Trophoblast cell (in vitro differentiated cells and primary cell): ENCODE data around the gene FAM186B.

ENCODE experiments used
- DNase-seq, 2 donors: peaks; one replicate each; pipeline ENCODE4 v3.0.0-alpha.2; 2016
- H2AFZ ChIP-seq: 2 replicates; pipeline ENCODE4 v1.6.1; 2013; ENCODE audit warnings: low read length, moderate library complexity, mild to moderate bottlenecking; ENCODE audit not compliant: insufficient read depth, poor library complexity
- H2AK5ac ChIP-seq: 2 replicates; pipeline ENCODE4 v1.6.1; 2013; ENCODE audit warnings: mild to moderate bottlenecking, low read length
- H2BK120ac ChIP-seq: 2 replicates; pipeline ENCODE4 v1.6.1; 2013; ENCODE audit warnings: low read length, mild to moderate bottlenecking, moderate library complexity; ENCODE audit not compliant: insufficient read depth, poor library complexity
- H2BK12ac ChIP-seq: 2 replicates; pipeline ENCODE4 v1.6.1; 2013; ENCODE audit warnings: mild to moderate bottlenecking, low read length, moderate library complexity
- H2BK5ac ChIP-seq: 2 replicates; pipeline ENCODE4 v1.6.1; 2013; ENCODE audit warnings: low read length, low read depth, moderate library complexity, mild to moderate bottlenecking; ENCODE audit not compliant: poor library complexity
- H3K14ac ChIP-seq: 2 replicates; pipeline ENCODE4 v1.6.1; 2013; ENCODE audit warnings: mild to moderate bottlenecking, low read length
- H3K18ac ChIP-seq: 2 replicates; pipeline ENCODE4 v1.6.1; 2013; ENCODE audit warnings: mild to moderate bottlenecking, low read length
- H3K23ac ChIP-seq: 2 replicates; pipeline ENCODE4 v1.6.1; 2013; ENCODE audit warnings: low read length
- H3K27ac ChIP-seq: 2 replicates; pipeline ENCODE4 v1.5.1; 2013; ENCODE audit warnings: low read depth, mild to moderate bottlenecking, inconsistent platforms, low read length, moderate library complexity
- H3K27me3 ChIP-seq: 2 replicates; pipeline ENCODE4 v1.6.1; 2013; ENCODE audit warnings: inconsistent platforms, mild to moderate bottlenecking, low read length, moderate library complexity; ENCODE audit not compliant: insufficient read depth
- H3K36me3 ChIP-seq, 2 experiments: 1 replicate in 1 of 2; 2 replicates in 1 of 2; pipeline ENCODE4 v1.6.1; 2013; ENCODE audit warnings: low read length in 2 of 2, mild to moderate bottlenecking in 2 of 2, moderate library complexity in 1 of 2; ENCODE audit not compliant: insufficient read depth in 2 of 2, control insufficient read depth in 1 of 2
- H3K4ac ChIP-seq: 2 replicates; pipeline ENCODE4 v1.6.1; 2013; ENCODE audit warnings: low read depth, mild to moderate bottlenecking, low read length, moderate library complexity
- H3K4me1 ChIP-seq, 2 experiments: 1 replicate in 1 of 2; 2 replicates in 1 of 2; pipeline ENCODE4 v1.6.1; 2013; ENCODE audit warnings: low read length in 2 of 2, mild to moderate bottlenecking in 2 of 2, moderate library complexity in 1 of 2; ENCODE audit not compliant: insufficient read depth in 2 of 2, control insufficient read depth in 1 of 2
- H3K4me2 ChIP-seq: 2 replicates; pipeline ENCODE4 v1.6.1; 2013; ENCODE audit warnings: inconsistent platforms, mild to moderate bottlenecking, low read length, moderate library complexity
- H3K4me3 ChIP-seq: 2 replicates; pipeline ENCODE4 v1.5.1; 2013; ENCODE audit warnings: mild to moderate bottlenecking, low read depth, low read length, inconsistent platforms
- H3K79me1 ChIP-seq: one replicate; pipeline ENCODE4 v1.6.1; 2013; ENCODE audit warnings: low read length
- H3K79me2 ChIP-seq: 2 replicates; pipeline ENCODE4 v1.6.1; 2013; ENCODE audit warnings: low read length, mild to moderate bottlenecking; ENCODE audit not compliant: control insufficient read depth, insufficient read depth, poor library complexity
- H3K9ac ChIP-seq: 2 replicates; pipeline ENCODE4 v1.6.1; 2013; ENCODE audit warnings: mild to moderate bottlenecking, low read length
- H3K9me3 ChIP-seq: 2 replicates; pipeline ENCODE4 v1.6.1; 2013; ENCODE audit warnings: low read depth, mild to moderate bottlenecking, control low read depth, inconsistent platforms, low read length; ENCODE audit not compliant: insufficient read depth
- H4K12ac ChIP-seq: 2 replicates; pipeline ENCODE4 v1.6.1; 2013; ENCODE audit warnings: low read depth, mild to moderate bottlenecking, low read length, moderate library complexity
- H4K8ac ChIP-seq: 2 replicates; pipeline ENCODE4 v1.6.1; 2013; ENCODE audit warnings: low read depth, mild to moderate bottlenecking, low read length, moderate library complexity
- H4K91ac ChIP-seq: one replicate; pipeline ENCODE4 v1.6.1; 2013; ENCODE audit warnings: low read depth, mild to moderate bottlenecking, low read length, moderate library complexity
- WGBS: extraction: QIAGEN DNeasy Blood & Tissue Kit; methylation state at CpG from one replicate; pipeline ENCODE4 v1.1.7; 2013; ENCODE audit warnings: missing lambda C conversion rate; ENCODE audit not compliant: insufficient read length, insufficient coverage; ENCODE audit errors: extremely low coverage; 5-methylcytosine and 5-hydroxymethylcytosine counted together

The FAM186B gene

DNA sequence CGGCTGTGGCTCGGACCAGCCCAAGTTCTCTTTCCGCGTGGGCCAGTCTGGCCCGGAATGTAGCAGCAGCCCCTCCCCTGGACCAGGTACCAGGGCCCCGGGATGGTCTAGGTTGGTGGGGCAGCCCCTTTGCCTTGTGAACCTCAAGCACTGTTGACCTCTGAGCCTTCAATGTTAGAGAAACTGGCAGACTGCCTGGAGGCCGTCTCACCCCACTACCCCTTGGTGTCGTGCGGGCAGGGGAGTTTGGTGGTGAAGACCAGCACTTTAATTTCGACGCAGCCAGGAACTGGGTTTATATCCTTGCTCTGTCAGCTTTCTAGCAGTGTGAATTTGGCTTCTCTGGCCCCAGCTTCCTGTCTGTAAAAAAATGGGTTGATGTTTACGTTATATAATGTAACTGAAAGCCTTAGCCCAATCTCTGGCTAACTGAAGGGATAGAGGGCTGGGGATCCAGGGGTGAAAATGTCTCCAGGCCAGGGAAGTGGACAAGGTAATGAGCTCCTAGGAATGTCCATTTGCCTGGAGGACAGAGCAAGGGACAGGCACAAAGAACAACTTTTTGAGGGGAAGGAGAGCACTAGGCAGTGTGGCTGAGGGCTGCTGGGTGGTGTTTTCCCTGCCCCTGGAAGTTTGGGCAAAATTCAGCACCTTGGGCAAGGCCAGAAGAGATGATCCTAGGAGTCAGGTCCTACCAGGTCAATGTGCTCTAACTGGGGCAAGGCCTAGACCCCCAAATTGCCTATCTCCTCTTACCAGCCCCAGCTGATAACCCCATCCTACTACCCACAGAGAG is 48.9 kb downstream of the FAM186B start:
- no peak overlapping the region for H4K12ac ChIP-seq
- H2BK120ac ChIP-seq: no peak overlapping the region
- H3K79me2 ChIP-seq: no peaks in the 10 kb centered on the region
- no peak overlapping the region for H4K91ac ChIP-seq
- H3K14ac ChIP-seq: no peak overlapping the region
- no peak overlapping the region for H3K23ac ChIP-seq
- no peak overlapping the region for H2AFZ ChIP-seq
- H2AK5ac ChIP-seq: no peak overlapping the region
- no peaks in the 10 kb centered on the region for H3K79me1 ChIP-seq
- no peak overlapping the region for H4K8ac ChIP-seq
- no peak overlapping the region for H3K18ac ChIP-seq
- no peak overlapping the region for H3K4me3 ChIP-seq
- no peak overlapping the region for H3K4ac ChIP-seq
- H3K27ac ChIP-seq: no peak overlapping the region
- no peak overlapping the region for H3K4me2 ChIP-seq
- H3K36me3 ChIP-seq: peaks cover 45 to 49% of the 10 kb centered on the region in 2 experiments
- H3K9ac ChIP-seq: no peak overlapping the region
- no peak overlapping the region for H2BK5ac ChIP-seq
- H3K9me3 ChIP-seq: peaks cover 2% of the 10 kb centered on the region
- no CpG with 5 or more reads among the region's 12 CpGs for WGBS
- no peak for DNase-seq
- H3K27me3 ChIP-seq: no peaks in the 10 kb centered on the region
- no peak overlapping the region for H2BK12ac ChIP-seq
- no peaks in the 10 kb centered on the region for H3K4me1 ChIP-seq

DNA sequence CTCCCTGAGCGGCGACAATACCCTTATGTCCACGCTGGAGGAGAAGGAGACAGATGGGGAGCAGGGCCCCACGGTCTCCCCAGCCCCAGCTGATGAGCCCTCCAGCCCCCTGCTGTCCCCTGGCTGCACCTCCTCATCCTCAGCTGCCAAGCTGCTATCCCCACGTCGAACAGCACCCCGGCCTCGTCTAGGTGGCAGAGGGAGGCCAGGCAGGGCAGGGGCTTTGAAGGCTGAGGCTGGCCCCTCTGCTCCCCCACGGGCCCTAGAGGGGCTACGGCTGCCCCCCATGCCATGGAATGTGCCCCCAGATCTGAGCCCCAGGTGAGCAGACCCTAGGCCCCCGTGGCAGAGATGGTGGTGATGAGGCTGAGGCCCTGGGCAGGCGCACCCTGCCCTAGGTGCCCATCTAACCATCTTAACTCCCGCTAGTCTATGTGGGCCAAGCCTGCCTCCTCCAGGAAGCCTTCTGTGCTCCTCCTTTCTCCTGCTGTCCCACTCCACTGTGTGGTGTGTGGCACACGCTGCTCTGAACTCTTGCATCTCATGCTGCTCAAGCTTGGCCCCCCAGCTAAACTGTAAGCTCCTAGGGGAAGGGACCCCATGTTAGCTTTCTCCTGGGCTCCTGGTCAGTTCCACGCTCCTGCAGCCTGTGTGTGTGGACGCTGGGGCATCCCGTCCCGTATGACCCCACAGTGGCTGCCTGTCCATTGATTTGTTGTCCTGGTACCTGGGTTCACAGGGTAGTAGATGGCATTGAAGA is 49.6 kb downstream of the FAM186B start:
- Histone ChIP-seq H3K4me1 (no peaks in the 10 kb centered on the region), H4K8ac (no peak overlapping the region), H2BK120ac (no peak overlapping the region), H2BK5ac (no peak overlapping the region), H3K14ac (no peak overlapping the region), H3K9me3 (peaks cover 2% of the 10 kb centered on the region), H3K36me3 (peaks cover 41 to 46% of the 10 kb centered on the region in 2 experiments), H3K23ac (no peak overlapping the region), H3K79me1 (no peaks in the 10 kb centered on the region), H3K18ac (no peak overlapping the region), H3K27me3 (no peaks in the 10 kb centered on the region), H2AK5ac (no peak overlapping the region), H4K12ac (no peak overlapping the region), H3K4me3 (no peak overlapping the region), H3K4ac (no peak overlapping the region), H4K91ac (no peak overlapping the region), H3K9ac (no peak overlapping the region), H2BK12ac (no peak overlapping the region), H3K27ac (no peak overlapping the region), H2AFZ (no peak overlapping the region), H3K4me2 (no peak overlapping the region), H3K79me2 (no peaks in the 10 kb centered on the region)
- no peak for DNase-seq
- no CpG with 5 or more reads among the region's 18 CpGs for WGBS

DNA sequence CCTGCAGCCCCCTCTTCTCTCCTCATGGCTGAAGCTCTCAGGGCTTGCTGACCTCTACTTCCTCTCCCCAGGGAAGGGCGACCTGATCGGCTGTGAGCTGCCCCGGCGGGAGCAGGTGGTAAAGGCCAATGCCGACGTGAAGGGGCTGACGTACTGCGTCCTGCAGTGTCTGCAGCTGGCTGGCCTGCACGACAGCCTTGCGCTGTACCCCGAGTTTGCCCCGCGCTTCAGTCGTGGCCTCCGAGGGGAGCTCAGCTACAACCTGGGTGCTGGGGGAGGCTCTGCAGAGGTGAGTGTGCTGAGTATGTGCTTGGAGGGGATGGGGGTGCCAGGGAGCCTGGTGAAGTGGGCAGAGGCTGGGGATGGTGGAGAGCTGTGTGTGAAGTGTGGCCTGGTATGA is 51.2 kb downstream of the FAM186B start:
- Histone ChIP-seq H3K9me3 (peaks cover 4% of the 10 kb centered on the region), H3K23ac (no peak overlapping the region), H3K18ac (no peak overlapping the region), H3K27ac (no peak overlapping the region), H3K4me3 (no peak overlapping the region), H2BK120ac (no peak overlapping the region), H2BK5ac (no peak overlapping the region), H4K12ac (no peak overlapping the region), H4K8ac (no peak overlapping the region), H3K9ac (no peak overlapping the region), H3K14ac (no peak overlapping the region), H3K36me3 (peaks cover 27 to 31% of the 10 kb centered on the region in 2 experiments), H4K91ac (no peak overlapping the region), H3K79me1 (no peaks in the 10 kb centered on the region), H3K27me3 (peaks cover 4% of the 10 kb centered on the region), H2AFZ (no peak overlapping the region), H2AK5ac (no peak overlapping the region), H2BK12ac (no peak overlapping the region), H3K4me1 (peaks cover 0 to 2% of the 10 kb centered on the region in 2 experiments), H3K79me2 (no peaks in the 10 kb centered on the region), H3K4ac (no peak overlapping the region), H3K4me2 (no peak overlapping the region)
- DNase-seq: no peak
- no CpG with 5 or more reads among the region's 15 CpGs for WGBS

DNA sequence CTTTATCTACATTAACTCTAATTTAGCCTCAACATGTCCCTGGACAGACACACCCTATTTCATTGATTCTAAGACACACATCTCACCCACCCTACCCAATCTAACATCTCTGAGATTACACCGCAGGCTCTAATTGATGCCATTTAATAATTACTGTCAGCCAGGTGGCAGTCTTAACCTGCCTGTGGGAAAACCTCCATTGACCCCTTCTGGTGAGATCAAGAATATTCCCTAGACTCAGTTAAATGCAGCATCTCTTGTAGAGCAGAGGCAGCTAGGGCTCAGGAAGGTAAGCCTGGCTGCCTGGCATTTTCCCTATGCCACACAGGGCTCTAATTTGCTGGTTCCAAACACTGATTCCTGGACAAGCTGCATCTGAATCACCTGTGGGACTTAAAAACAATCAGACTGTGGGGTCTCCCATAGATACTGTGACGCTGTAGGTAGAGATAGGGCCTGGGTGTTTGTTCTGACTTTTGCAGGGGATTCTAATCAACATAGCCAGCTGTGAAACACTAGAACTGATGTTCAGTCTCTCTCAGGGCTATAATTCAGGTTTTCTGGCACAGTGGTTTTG is 51.8 kb downstream of the FAM186B start:
- H3K14ac ChIP-seq: no peak overlapping the region
- H3K79me1 ChIP-seq: no peaks in the 10 kb centered on the region
- no peak overlapping the region for H3K4me3 ChIP-seq
- no peak overlapping the region for H3K4me2 ChIP-seq
- H4K91ac ChIP-seq: no peak overlapping the region
- H3K27ac ChIP-seq: no peak overlapping the region
- H2BK12ac ChIP-seq: no peak overlapping the region
- H3K18ac ChIP-seq: no peak overlapping the region
- no peak overlapping the region for H2AFZ ChIP-seq
- H3K79me2 ChIP-seq: no peaks in the 10 kb centered on the region
- no peak overlapping the region for H3K23ac ChIP-seq
- WGBS: no CpG with 5 or more reads among the region's 2 CpGs
- H3K4me1 ChIP-seq: peaks cover 3 to 8% of the 10 kb centered on the region in 2 experiments
- H3K9me3 ChIP-seq: peaks cover 4% of the 10 kb centered on the region
- no peak overlapping the region for H2BK5ac ChIP-seq
- peaks cover 10% of the 10 kb centered on the region for H3K27me3 ChIP-seq
- H3K4ac ChIP-seq: no peak overlapping the region
- H3K9ac ChIP-seq: no peak overlapping the region
- DNase-seq: peak in 1 of 2 donors; percentile 28
- H4K8ac ChIP-seq: no peak overlapping the region
- H4K12ac ChIP-seq: no peak overlapping the region
- H2BK120ac ChIP-seq: no peak overlapping the region
- H3K36me3 ChIP-seq: peaks cover 20 to 25% of the 10 kb centered on the region in 2 experiments
- H2AK5ac ChIP-seq: no peak overlapping the region
